ENCODE data around the gene CRACDL.
A peak's percentile ranks its signal among the peaks of the same experiment; 100 is the strongest.

Gene CRACDL

GRCh38 chr2:98910349-98911125 lies 25.5 kb downstream of the CRACDL start:
- no peak for ATAC-seq
- TF ChIP-seq CSDC2 (CRISPR knock-in tag; IDR thresholded peaks at IDR 0.05): no peak
- TF ChIP-seq TSHZ2 (CRISPR knock-in tag; IDR thresholded peaks at IDR 0.05): no peak
- TF ChIP-seq PPARA (CRISPR knock-in tag; IDR thresholded peaks at IDR 0.05; ENCODE audit: borderline replicate concordance): no peak
- no peak for TF ChIP-seq PATZ1 (CRISPR knock-in tag; IDR thresholded peaks at IDR 0.05; ENCODE audit: borderline replicate concordance)
- TF ChIP-seq ZNF70 (CRISPR knock-in tag; IDR thresholded peaks at IDR 0.05): no peak
- TF ChIP-seq RARB (CRISPR knock-in tag; IDR thresholded peaks at IDR 0.05): no peak
- no peak for TF ChIP-seq ISL1 (CRISPR knock-in tag; IDR thresholded peaks at IDR 0.05)
- TF ChIP-seq ZC3H10 (CRISPR knock-in tag; IDR thresholded peaks at IDR 0.05): no peak
- no peak for TF ChIP-seq BACH2 (CRISPR knock-in tag; IDR thresholded peaks at IDR 0.05; ENCODE audit: borderline replicate concordance)
- no peak for TF ChIP-seq CSRNP3 (CRISPR knock-in tag; IDR thresholded peaks at IDR 0.05)
- TF ChIP-seq ZFP30 (CRISPR knock-in tag; IDR thresholded peaks at IDR 0.05): no peak
- TF ChIP-seq ZNF8 (CRISPR knock-in tag; IDR thresholded peaks at IDR 0.05): no peak
- TF ChIP-seq ZFP3 (CRISPR knock-in tag; IDR thresholded peaks at IDR 0.05): no peak
- no peak for TF ChIP-seq TOX (CRISPR knock-in tag; IDR thresholded peaks at IDR 0.05; ENCODE audit: borderline replicate concordance)
- no peak for TF ChIP-seq GLIS3 (CRISPR knock-in tag; IDR thresholded peaks at IDR 0.05)
- no peak for TF ChIP-seq ESRRG (CRISPR knock-in tag; IDR thresholded peaks at IDR 0.05)
- no peak for TF ChIP-seq OSR1 (CRISPR knock-in tag; IDR thresholded peaks at IDR 0.05)

GRCh38 chr2:98909317-98910211 lies 26.5 kb downstream of the CRACDL start:
- ATAC-seq: peak; percentile 72

GRCh38 chr2:98908931-98909316 lies 27.1 kb downstream of the CRACDL start:
- no peak for TF ChIP-seq ZC3H10 (CRISPR knock-in tag; IDR thresholded peaks at IDR 0.05)
- TF ChIP-seq ZFP3 (CRISPR knock-in tag; IDR thresholded peaks at IDR 0.05): no peak
- no peak for TF ChIP-seq ESRRG (CRISPR knock-in tag; IDR thresholded peaks at IDR 0.05)
- TF ChIP-seq ZFP30 (CRISPR knock-in tag; IDR thresholded peaks at IDR 0.05): no peak
- peak; percentile 17 for ATAC-seq

More at GRCh38 chr2:98909317-98910211, 26.5 kb downstream of the CRACDL start:
- TF ChIP-seq ISL1 (CRISPR knock-in tag; IDR thresholded peaks at IDR 0.05) (peak; percentile 44), TCF4 (CRISPR knock-in tag; IDR thresholded peaks at IDR 0.05; ENCODE audit: borderline replicate concordance) (peak; percentile 61; the same call in 1 of the 2 replicates), ZNF565 (CRISPR knock-in tag; conservative IDR thresholded peaks at IDR 0.05; ENCODE audit: low read depth) (no peak)

- no peak for ATAC-seq
- no peak for TF ChIP-seq ZNF8 (CRISPR knock-in tag; IDR thresholded peaks at IDR 0.05)
- no peak for TF ChIP-seq BACH2 (CRISPR knock-in tag; IDR thresholded peaks at IDR 0.05; ENCODE audit: borderline replicate concordance)
- no peak for TF ChIP-seq POU6F1 (CRISPR knock-in tag; IDR thresholded peaks at IDR 0.05; ENCODE audit: borderline replicate concordance, low read depth)
- no peak for TF ChIP-seq ZFP3 (CRISPR knock-in tag; IDR thresholded peaks at IDR 0.05)
- no peak for TF ChIP-seq CSRNP3 (CRISPR knock-in tag; IDR thresholded peaks at IDR 0.05)
- no peak for TF ChIP-seq CREB5 (CRISPR knock-in tag; IDR thresholded peaks at IDR 0.05; ENCODE audit: low read depth)
- TF ChIP-seq SNAI2 (CRISPR knock-in tag; IDR thresholded peaks at IDR 0.05): no peak
These were observed 27.8 kb downstream of the CRACDL start for GRCh38 chr2:98907966-98908905.

All from SK-N-SH treated with all-trans-retinoic acid at 6 μM for 48 hours (cell line).